ENCODE results near the gene DMTF1.
A peak's percentile ranks its signal among the peaks of the same experiment; 100 is the strongest.

Gene DMTF1

DNA sequence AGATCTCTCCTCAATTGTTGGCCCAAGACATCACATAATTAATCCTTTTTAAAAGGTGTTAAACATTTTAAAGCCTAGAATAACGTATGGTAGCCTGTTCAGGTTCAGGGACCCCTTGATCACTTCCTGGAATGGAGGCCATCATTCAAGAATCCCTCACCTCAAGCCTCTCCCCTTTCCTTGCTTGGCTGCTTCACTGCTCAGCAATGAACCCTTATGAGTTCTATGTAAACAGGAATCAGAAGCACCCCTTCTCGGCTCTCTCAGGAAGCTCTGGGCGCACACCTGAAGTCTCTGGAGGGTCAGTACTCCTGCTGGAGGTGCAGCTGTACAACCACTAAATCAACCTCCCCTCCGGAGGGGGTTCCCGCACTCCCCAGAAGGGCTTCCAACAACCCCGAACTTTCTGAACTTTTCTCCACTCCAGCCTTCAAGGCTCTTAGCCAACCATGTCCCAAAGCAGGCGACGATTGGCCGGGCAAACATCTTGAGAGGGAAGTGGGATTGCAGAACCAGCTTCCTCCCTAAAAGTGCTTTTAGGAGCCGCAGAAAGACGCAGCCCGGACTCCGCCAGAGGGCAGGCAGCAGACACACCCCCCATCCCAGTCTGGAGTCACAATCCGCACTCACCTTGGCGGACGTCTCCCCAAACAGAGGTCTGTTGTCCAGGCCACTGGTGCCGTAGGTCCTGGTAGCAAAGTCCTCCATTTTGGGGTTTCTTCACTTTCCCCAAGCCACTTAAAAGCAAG lies 66.7 kb downstream of the DMTF1 start:
- TF ChIP-seq ESRRG (CRISPR knock-in tag; IDR thresholded peaks at IDR 0.05) (0 out of 2 replicates have a peak, but pooled peaks have one; percentile 6), POU6F1 (CRISPR knock-in tag; IDR thresholded peaks at IDR 0.05; ENCODE audit: borderline replicate concordance, low read depth) (no peak)
- peak; percentile 37 for ATAC-seq

DNA sequence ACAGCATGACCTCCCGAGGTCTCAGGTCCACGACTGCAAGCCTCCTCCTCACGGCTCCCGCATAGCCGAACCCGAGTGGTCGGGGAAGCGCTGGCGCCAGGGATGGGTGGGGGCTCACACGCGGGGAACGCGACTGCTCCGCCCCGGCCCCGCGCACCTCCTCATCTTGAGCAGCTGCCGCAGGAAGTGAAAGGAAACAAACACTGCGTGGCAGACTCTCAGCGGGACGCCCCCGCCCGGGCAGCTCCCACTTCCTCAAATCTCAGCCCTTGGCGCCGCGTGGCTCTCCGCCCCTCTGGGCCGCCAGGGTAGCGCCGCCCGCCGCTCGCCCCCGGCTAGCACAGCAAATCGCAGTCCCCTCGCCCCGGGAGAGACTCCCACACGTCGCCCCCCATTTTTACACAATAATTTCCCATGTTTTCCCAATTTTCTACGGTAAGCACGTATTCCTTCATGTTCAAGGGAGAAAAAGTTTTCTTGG lies 67.3 kb downstream of the DMTF1 start, which contains the start of gene TMEM243:
TMEM243 (minus strand) TSS at position 188 of the 481 bp plus-strand sequence. CDS start 229 bp downstream, outside the sequence.
- TF ChIP-seq PPARA (CRISPR knock-in tag; IDR thresholded peaks at IDR 0.05; ENCODE audit: borderline replicate concordance) (no peak), PATZ1 (CRISPR knock-in tag; IDR thresholded peaks at IDR 0.05; ENCODE audit: borderline replicate concordance) (peak; percentile 26; the same call in 1 of the 2 replicates)
- ATAC-seq, result peak; percentile 81

GRCh38 chr7:87220026-87220733 lies 67.9 kb downstream of the DMTF1 start:
- TF ChIP-seq ZFP30 (CRISPR knock-in tag; IDR thresholded peaks at IDR 0.05), result no peak
- TF ChIP-seq, protein P1, sequence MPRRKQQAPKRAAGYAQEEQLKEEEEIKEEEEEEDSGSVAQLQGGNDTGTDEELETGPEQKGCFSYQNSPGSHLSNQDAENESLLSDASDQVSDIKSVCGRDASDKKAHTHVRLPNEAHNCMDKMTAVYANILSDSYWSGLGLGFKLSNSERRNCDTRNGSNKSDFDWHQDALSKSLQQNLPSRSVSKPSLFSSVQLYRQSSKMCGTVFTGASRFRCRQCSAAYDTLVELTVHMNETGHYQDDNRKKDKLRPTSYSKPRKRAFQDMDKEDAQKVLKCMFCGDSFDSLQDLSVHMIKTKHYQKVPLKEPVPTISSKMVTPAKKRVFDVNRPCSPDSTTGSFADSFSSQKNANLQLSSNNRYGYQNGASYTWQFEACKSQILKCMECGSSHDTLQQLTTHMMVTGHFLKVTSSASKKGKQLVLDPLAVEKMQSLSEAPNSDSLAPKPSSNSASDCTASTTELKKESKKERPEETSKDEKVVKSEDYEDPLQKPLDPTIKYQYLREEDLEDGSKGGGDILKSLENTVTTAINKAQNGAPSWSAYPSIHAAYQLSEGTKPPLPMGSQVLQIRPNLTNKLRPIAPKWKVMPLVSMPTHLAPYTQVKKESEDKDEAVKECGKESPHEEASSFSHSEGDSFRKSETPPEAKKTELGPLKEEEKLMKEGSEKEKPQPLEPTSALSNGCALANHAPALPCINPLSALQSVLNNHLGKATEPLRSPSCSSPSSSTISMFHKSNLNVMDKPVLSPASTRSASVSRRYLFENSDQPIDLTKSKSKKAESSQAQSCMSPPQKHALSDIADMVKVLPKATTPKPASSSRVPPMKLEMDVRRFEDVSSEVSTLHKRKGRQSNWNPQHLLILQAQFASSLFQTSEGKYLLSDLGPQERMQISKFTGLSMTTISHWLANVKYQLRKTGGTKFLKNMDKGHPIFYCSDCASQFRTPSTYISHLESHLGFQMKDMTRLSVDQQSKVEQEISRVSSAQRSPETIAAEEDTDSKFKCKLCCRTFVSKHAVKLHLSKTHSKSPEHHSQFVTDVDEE (CRISPR knock-in tag; IDR thresholded peaks at IDR 0.05), result 0 out of 2 replicates have a peak, but pooled peaks have one; percentile 34
- TF ChIP-seq ZNF70 (CRISPR knock-in tag; IDR thresholded peaks at IDR 0.05), result 0 out of 2 replicates have a peak, but pooled peaks have one; percentile 30
- no peak for TF ChIP-seq CSDC2 (CRISPR knock-in tag; IDR thresholded peaks at IDR 0.05)
- TF ChIP-seq TCF4 (CRISPR knock-in tag; IDR thresholded peaks at IDR 0.05; ENCODE audit: borderline replicate concordance), result no peak
- no peak for TF ChIP-seq BACH2 (CRISPR knock-in tag; IDR thresholded peaks at IDR 0.05; ENCODE audit: borderline replicate concordance)
- TF ChIP-seq PATZ1 (CRISPR knock-in tag; IDR thresholded peaks at IDR 0.05; ENCODE audit: borderline replicate concordance), result 0 out of 2 replicates have a peak, but pooled peaks have one; percentile 1
- peak; percentile 91 for ATAC-seq

DNA sequence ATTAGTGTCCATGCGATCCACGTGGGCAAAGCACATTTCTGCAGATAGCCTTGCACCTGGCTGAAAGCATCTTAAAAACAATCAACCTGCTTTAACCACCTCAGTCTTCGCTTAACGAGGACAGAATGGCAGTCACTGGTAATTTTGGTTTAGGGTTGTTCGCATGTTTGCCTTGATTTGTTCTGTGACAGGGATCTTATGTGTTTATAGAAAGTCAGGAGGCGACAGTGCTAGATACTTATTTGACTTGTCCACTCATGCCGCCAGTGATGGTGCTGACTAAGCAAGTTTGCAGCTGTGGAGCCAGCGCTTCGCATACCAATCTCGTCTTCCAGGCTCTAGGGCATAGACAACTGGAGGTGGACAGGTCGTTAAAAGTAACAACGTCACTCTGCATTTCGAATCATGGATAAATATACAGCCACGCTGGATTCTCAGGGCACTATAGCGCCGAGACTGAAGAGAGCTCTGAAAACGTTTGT lies 68.5 kb downstream of the DMTF1 start:
- TF ChIP-seq ZNF565 (CRISPR knock-in tag; conservative IDR thresholded peaks at IDR 0.05; ENCODE audit: low read depth) (no peak), GLIS3 (CRISPR knock-in tag; IDR thresholded peaks at IDR 0.05) (no peak), BACH2 (CRISPR knock-in tag; IDR thresholded peaks at IDR 0.05; ENCODE audit: borderline replicate concordance) (no peak), SNAI2 (CRISPR knock-in tag; IDR thresholded peaks at IDR 0.05) (peak; percentile 48; the same call in 1 of the 2 replicates)
- no peak for ATAC-seq

GRCh38 chr7:87223666-87224065 lies 71.4 kb downstream of the DMTF1 start:
- ATAC-seq, result no peak
- no peak for TF ChIP-seq TOX (CRISPR knock-in tag; IDR thresholded peaks at IDR 0.05; ENCODE audit: borderline replicate concordance)
- TF ChIP-seq CSDC2 (CRISPR knock-in tag; IDR thresholded peaks at IDR 0.05), result no peak
- TF ChIP-seq BACH2 (CRISPR knock-in tag; IDR thresholded peaks at IDR 0.05; ENCODE audit: borderline replicate concordance), result no peak
- TF ChIP-seq ZFP3 (CRISPR knock-in tag; IDR thresholded peaks at IDR 0.05), result no peak
- TF ChIP-seq SNAI2 (CRISPR knock-in tag; IDR thresholded peaks at IDR 0.05), result no peak
- no peak for TF ChIP-seq OSR1 (CRISPR knock-in tag; IDR thresholded peaks at IDR 0.05)
- no peak for TF ChIP-seq CSRNP3 (CRISPR knock-in tag; IDR thresholded peaks at IDR 0.05)
- TF ChIP-seq ZNF565 (CRISPR knock-in tag; conservative IDR thresholded peaks at IDR 0.05; ENCODE audit: low read depth), result no peak
- no peak for TF ChIP-seq ZC3H10 (CRISPR knock-in tag; IDR thresholded peaks at IDR 0.05)
- no peak for TF ChIP-seq ARNTL (CRISPR knock-in tag; IDR thresholded peaks at IDR 0.05; ENCODE audit: borderline replicate concordance, low read depth)
- TF ChIP-seq ZNF70 (CRISPR knock-in tag; IDR thresholded peaks at IDR 0.05), result no peak
- no peak for TF ChIP-seq RARB (CRISPR knock-in tag; IDR thresholded peaks at IDR 0.05)
- no peak for TF ChIP-seq PPARA (CRISPR knock-in tag; IDR thresholded peaks at IDR 0.05; ENCODE audit: borderline replicate concordance)
- no peak for TF ChIP-seq ISL1 (CRISPR knock-in tag; IDR thresholded peaks at IDR 0.05)
- no peak for TF ChIP-seq ZNF8 (CRISPR knock-in tag; IDR thresholded peaks at IDR 0.05)

Data from SK-N-SH treated with all-trans-retinoic acid at 6 μM for 48 hours (cell line).